ENCODE data around the gene A2M.

The A2M gene

DNA sequence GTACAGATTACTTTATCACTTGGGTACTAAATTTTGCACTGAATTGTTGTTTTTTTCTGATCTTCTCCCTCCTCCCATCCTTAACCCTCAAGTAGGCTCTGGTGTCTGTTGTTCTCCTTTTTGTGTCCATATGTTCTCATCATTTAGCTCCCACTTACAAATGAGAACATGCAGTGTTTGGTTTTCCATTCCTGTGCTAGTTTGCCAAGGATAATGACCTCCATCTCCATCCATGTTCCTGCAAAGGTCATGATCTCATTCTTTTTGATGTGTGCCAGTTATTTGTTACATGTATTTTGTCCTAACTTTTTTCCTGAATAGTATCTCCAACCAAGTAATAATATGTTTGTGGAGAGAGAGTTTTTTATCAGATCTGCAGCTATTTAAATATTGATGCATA, 44.2 kb downstream of the A2M start:
- DNase-seq: no peak

DNA sequence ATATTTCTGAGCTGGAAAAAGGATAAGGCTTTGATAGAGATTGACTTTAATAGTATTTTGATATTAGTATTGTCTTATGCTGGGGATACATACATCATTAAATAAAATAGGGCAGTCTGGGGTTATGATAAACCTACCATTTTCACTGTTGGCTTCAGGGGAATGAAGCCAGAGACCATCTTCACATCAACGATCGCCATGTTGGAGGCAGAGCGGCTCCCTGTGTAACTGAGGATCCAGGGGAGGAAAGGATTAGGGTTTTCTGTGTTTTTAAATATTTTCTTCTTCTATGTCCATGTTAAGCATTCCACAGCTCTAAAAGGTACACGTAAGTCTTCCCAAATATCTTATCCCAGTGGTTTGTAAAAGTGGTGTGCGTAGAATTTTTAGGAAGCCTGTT, 45.4 kb downstream of the A2M start:
- DNase-seq: no peak

DNA sequence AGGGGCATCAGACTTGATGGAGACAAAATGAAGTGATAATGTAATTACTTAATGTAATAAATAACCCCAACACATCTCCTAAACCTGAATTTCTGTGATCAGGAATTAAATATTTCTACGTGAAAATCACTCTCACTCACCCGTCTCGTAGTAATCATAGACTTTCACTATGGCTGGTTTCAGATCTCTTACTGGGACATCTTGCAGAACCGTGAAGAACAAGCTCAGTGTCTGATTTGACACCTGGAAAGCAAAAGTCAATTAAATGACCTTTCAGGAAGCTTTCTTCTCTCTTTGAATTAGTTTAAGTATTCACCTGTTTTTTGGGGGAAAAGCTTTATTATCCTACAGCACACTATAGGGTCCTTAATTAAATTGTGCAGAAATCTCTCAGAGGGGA, 47.1 kb downstream of the A2M start:
- no peak for DNase-seq

DNA sequence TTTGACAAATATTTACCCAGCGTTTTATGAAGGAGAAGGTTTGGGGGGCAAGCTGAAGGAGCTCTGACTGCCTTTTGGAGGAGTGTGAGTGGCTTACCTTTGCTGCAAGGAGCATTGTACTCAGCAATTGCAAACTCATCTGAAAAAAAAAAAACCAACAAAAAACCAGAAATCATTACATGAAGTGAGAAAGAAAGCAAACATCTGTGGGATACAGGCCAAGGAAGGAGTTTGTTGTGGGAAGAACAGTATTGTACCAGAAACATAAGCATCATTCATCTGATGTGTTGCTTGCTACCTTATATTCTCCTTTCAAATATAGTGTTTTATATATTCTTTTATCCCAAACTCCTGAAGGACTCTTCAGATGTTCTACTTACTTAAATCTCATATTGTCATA, 47.6 kb downstream of the A2M start:
- DNase-seq: no peak

DNA sequence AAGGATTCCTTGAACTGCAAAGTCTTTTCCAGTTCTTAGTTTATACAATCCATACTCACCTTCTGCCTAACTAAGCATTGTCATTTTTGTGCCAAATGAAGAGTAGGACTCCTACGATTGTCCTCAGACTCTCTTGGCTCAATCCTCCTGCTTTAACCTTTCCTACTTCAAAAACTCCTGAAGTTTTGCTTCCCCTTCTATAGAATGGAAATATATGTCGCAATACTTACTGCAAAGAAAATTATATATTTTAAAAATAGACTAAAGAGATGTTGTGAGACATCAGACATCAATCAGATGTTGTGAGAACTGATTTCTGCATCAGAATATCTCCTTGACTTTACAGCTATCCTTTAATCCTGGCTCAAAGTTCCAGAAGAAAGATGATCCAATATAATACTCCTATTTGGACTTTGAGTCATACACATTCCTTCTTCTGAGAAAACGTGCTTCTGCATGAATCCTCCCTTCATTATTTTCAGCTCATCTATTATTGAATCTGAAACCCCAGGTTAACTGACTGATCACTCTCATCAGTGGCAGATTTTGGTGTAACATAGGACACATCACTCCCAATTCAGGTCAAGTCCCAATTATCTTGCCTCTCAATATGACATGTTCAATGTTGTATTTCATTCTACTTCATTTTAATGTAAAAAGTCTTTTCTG, 48.8 kb downstream of the A2M start:
- DNase-seq: no peak

DNA sequence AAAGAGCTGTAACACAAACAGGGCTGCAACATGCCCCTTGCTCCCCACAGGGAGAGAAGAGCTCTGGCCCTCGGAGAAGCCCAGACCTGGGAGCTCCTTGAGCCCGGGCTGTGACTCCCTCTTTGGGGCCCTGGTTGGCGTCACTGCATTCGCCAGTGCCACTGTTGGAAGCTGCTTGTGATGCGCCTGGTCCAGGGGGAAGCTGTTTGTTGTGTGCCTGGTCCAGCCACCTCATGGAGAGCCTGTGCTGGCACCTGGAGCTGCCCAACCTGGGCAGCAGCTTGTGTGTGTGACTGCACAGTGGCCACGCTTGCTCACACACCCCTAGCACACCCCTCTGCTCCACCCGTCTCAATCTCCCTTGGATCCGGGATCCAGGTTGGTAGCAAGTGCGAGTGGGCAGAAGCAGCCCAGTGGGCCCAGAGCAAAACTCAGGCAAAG, 49.5 kb downstream of the A2M start:
- no peak for DNase-seq

DNA sequence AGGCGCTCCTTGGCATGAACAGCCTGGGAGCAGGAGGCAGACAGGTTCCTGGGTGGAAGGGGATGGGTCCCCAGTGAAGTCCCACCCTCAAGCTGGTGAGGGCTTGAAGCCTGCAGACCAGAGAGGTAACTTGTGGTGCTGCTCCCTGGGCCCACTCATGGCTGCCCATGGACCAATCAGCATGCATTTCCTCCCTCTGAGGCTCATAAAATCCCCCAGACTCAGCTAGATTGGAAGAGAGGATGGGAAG, 50.2 kb downstream of the A2M start:
- DNase-seq: no peak

DNA sequence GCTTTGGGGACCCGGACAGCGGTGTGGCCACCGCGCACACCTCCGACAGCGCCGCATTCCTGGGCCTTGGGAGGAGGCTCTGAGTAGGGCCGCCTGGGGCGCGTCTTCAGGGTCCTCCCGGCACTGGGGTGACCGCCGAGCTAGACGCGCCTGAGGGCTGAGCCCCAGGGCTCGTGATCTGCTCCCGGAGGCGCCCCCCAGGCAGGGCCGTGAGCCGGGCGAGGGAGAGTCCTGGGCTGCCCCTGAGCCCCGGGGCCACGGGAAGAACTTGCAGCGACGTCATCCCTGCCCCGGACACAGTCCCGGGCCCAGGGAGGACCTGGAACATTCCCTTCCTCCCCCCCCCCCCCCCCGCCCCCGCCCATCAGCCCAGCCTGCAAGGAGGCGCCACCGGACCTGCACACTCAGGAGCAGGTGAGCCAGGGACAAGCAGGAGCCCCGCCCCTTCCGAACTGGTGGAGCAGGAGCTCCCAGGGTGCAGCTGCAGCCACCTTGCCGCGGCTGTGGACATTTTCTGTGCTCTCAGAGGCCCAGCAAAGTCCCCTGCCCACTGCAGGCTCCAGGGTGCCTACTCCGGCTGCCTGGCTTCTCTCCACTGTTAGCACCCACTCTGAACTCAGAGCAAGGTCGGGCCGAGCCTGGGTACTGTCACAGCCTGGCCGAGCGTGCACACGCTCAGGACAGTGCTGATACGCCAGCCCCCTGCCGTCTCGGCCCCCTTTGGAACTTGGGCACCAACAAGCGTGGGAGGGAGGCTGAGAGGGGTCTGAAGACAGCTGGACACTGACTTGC, 50.7 kb downstream of the A2M start:
- DNase-seq: no peak

DNA sequence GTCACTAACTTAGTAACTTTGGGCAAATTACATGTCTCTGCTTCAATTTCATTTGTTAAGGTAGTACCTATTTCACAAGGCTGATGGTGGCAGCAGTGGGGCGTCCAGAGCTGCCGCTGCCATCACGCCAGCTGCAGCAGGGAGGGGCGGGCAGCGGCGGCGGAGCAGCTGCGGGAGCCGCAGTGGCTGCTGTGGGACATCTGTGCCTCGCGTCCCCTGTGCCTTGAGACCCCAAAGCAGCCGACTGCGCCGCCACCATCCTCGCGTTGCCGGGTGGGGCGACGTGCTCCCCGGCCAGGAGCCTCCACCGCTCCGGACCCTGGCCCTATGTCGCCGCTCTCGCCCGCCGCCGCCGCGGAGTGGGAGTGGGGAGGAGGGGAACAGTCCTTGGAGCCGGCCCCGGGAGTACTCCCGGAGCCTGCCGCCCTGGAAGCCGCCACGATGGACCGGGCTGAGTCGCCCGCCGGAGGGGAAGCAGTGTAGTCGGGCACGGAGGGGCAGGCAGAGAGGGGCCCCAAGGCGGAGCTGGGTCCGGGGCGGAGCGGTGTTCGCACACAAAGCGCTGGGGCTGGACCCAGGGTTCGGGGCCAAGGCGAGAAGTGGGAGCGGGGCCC, 51.4 kb downstream of the A2M start:
- peak; percentile 71 for DNase-seq

DNA sequence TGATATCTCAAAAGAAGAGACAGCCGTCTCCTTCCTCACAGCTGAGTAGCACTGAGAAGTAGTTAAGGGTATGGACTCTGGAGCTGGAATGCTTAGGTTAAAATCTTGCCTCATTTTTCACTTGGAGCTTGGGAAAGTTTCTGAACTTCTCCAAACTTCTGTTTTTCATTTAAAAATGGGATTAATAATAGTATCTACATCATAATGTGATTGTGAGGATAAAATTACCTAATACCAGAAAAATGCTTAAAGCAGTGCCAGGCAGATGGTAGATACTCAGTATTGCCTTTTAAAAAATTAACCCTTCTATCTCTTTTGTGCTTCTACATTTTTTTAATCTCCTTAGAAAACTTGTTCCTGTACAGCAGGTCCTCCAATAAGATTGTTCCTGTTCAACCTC, 63.1 kb downstream of the A2M start:
- no peak for DNase-seq

DNA sequence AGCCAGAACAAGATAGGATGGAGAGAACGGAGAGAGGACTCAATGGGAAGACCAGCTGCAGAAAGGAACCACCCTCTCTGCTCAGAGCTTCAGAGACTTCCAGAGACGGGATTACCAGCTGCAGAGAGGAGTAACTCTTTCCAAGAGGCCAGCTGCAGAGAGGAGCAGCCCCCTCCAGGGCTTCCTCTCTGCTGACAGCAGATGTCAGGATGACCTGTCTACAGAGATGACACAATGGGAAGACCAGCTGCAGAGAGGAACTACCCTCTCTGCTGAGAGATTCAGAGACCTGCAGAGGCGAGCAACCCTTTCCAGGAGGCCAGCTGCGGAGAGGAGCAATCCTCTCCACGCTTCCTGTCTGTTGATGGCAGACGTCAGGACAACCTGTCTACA, 64.6 kb downstream of the A2M start:
- DNase-seq: no peak

DNA sequence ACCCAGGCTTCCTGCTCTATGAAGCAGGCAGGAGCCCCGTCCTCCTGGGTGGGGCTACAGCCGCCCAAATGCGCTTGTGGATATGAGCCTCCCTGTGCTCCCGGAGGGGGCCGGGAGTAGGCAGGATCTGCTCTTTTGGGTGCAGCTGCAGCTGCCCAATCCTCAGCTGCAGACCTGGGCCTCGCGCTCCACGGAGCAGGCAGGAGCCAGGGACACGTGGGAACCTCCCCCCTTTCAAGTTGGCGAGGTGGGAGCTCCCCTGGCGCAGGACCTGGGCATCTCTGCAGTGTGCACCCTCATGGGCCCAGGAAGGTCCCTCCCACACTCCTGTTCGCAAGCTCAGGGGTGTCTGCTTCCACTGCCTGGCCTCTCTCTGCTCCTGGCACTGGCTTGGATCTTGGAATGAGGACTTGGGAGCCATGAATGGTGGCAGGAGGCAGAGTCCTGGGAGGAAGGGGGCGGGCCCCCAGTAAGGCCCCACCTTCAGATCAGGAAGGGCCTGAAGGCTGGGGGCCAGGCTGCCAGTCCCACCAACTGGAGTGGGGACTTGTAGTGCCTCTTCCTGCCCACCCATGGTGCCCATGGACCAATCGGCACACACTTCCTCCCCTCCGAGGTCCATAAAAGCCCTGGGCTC, 65.1 kb downstream of the A2M start:
- DNase-seq: no peak

DNA sequence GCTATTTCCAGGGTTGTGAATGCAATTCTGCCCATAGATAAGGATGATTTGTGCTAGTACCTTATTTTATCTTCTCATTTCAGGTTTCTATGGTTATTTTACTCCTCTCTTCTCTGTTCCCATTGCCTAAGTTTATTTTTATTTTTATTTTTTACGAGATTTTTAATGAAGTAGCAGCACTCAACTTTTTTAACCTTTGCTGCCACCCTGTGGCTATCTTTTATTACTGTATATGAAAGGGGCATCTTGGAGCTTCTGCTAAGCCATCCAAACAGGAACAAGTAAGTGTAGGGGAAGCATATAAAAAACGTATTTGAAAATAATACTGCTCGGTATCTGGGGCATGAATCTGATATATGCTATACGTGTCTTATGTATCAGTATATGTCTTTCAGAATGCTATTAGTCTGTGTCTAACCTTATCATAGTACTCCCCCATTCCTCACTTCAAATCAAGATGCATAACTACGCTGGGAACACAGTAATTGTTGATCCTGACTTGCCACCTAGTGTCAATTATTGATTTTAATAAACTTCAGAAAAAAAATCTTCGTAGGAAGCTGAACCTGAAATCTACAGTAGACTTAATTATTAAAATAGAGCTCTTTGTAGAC, 66.1 kb downstream of the A2M start:
- no peak for DNase-seq

DNA sequence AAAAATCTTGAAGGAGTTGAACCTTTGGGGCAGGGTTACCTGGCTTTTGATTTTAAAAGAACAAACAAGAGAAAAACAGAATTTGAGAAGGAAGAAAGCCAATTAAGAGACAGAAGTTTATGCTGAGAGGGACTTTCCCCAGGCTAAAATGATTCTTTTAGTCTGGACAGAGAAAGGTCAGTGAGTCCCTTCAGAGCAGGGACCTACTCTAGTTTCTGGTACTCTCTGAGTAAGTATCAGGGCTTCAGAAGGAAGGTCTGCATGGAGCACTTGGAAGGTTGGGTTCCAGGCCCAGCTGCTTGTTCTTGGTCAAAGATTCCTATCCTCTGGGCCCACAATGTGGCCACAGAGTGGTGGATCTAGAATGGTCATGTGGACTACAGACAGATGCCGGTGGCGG, 66.8 kb downstream of the A2M start:
- DNase-seq: no peak

DNA sequence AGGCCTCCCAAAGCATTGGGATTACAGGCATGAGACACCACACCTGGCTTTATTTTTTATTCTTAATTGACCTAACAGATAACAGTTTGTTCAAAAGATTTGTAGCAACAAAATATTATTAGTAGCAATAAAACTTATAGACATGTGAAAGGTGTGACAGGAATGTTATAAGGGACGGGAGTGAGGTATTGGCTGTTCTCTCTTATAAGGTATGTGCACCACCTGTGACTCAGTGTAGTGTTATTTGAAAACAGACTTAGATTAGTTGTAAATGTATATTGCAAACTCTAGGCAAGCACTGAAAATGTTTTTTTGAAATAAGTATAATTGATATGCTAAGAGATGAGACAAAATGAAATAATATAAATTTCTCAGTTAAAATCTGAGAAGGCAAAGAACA, 68.6 kb downstream of the A2M start:
- DNase-seq: no peak

DNA sequence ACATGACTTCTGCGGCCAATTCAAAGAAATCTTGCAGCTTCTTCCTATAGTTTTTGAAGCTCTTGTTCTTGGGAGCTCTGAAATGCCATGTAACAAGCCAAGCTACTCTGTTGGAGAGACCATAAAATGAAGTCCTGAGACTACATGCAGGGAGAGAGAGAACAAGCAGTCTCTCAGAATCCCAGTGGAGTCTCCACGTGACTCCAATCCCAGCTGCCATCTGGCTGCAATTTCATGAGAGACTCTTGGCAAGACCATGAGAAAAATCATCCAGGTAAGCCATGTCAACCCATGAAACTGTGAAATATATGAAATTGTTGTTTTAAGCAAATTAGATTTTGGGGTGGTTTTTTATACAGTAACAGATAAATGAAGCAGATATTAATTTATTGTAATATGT, 72.0 kb downstream of the A2M start:
- no peak for DNase-seq

DNA sequence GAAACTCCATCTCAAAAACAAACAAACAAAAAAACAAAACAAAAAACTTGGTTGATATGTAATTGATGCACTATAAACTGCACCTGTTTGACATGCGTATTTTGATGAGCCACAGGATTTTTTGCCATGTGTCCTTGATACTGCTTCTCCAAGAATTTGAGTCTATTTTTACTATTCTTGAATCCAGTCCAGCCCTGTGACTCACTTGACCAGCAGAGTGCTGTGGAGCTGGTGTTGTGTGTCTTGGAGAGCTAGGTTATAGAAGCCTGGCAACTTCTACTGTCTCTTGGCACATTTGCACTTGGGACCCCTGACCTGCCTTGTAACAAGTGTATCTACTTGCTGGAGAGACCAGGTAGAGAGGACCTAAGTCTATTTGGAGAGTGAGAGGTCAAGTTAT, 74.4 kb downstream of the A2M start:
- DNase-seq: no peak

DNA sequence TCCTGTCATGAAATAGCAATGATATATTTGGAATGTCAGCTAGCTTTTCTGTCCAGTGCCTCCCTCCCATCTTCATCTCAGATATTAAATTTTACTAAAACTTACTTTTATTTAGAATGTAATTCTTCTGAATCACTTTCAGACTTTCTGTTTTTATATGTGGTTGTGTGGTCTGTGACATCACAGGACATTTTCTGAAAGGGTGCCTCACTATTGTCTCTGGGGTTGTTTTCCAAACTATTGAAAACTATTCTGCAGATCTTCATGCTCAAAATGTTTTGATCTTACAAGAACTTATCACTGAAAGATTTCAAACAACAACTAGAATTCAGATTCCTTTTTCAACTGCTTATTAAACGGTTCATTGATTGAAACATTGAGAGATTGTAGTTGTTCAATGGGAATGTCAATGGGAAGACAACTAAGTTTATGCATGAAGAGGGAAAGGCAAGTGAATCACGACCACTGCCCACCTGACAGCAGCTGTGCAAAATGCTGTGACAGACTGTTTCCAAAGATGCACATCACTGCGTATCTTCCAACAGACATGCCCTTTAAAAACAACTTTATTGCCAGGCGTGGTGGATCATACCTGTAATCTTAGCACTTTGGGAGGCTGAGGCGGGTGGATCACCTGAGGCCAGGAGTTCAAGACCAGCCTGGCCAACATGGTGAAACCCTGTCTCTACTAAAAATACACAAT, 75.1 kb downstream of the A2M start:
- DNase-seq: no peak

DNA sequence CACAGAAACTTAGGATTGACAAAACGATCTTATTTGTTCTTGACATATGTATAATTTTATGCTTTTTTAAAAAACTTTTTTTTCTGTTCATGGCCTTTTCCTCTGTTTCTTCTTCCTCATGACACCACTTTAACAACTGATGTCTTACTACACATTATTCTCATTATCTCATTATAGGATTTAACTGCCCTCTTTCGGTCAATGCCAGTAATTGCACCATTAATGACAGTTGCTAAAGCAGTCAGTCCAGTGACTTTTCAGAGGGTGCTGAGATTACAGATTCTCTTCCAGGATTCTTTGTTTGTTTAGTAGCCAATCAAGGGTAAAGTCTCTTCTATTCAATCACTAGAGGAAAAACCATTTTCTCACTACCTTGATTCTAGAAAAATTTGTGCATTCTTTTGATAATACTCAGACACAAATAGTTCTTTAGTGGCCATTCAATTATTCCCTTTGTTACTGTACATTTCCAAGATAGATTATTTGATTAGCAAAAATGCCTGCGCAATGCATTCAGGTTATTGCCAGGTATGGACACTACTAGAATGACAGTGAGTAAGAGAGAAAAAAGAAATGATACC, 76.2 kb downstream of the A2M start:
- no peak for DNase-seq

DNA sequence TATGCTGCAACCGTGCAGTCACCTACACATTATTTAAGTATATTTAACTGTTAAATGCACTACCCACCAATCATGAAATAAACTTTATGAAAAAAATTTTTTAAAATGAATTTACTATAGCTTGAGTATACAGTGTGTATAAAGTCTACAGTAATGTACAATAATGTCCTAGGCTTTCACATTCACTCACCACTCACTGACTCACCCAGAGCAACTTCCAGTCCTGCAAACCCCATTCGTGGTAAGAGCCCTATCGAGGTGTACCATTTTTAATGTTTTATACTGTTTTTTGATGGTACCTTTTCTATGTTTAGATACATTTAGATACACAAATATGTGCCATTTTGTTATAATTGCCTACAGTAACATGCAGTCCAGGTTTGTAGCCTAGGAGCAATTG, 78.3 kb downstream of the A2M start:
- no peak for DNase-seq

DNA sequence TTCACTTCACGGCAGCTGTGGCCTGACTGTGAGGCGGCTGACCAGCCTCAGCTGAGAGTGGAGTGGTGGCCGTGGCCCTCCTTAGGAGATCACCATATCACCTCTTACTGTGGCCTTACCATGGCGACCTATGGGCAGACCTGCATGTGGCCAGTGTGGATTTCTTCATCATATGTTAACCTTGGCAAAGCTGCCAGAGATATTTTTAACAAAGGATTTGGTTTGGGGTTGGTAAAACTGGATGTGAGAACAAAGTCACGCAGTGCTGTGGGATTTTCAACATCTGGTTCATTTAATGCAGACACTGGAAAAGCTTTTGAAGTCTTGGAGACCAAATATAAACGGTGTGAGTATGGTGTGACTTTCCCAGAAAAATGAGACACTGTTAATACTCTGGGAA, 79.5 kb downstream of the A2M start:
- DNase-seq: no peak

DNA sequence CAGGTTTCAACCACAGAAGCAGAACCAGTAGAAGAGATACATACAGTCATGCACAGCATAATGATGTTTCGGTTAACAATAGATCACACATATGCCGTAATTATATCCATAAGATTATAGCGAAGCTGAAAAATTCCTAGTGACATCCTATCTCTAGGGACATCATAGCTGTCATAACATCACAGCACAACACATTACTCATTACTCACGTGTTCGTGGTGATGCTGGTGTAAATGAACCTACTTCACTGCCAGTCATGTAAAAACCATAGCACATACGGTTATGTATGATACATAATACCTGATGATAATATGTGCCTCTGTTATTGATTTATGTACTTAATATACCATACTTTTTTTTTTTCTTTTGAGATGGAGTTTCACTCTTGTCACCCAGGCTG, 81.6 kb downstream of the A2M start:
- DNase-seq: no peak
